Activated CD8-positive, alpha-beta T cell treated with anti-CD3 and anti-CD28 coated beads, Interleukin-2, amount 10 ng/mL, durations not matched to agents 7 days and 5 days (primary cell): ENCODE results near the gene TAS2R39. TPM values are rescaled to one million over a fixed set of nuclear protein-coding genes. Genes with fewer than 3 reads are reported as not detected.
"Not testable (repeated sequence)": the region's sequence is repeated elsewhere in the genome, so short reads cannot be mapped to it uniquely, and the experiment has no call there.

Experiments used
- ATAC-seq: fragments of 150-1000 bp; cut with Tn5 transposase; one replicate; pipeline ENCODE4 v1.10.0; 2021; ENCODE audit warnings: moderate library complexity
- CTCF ChIA-PET: fragments of 350-600 bp; sonication (Branson Sonifier 250); formaldehyde crosslinking; loops from one replicate; lab custom pipeline; 2021; ENCODE audit warnings: antibody characterized with exemption; lab: Charles Lee
- POLR2A ChIA-PET: fragments of 350-600 bp; sonication (Branson Sonifier 250); formaldehyde crosslinking; loops from one replicate; lab custom pipeline; 2021; ENCODE audit warnings: antibody characterized with exemption; lab: Charles Lee
- DNase-seq: peaks from one replicate; pipeline ENCODE4 v3.0.0-alpha.2; 2020
- H3K27ac Mint-ChIP-seq: one replicate; pipeline ENCODE4 v1.8.0; 2021; ENCODE audit warnings: mild to moderate bottlenecking, mixed read lengths
- H3K27me3 Mint-ChIP-seq: one replicate; pipeline ENCODE4 v1.8.0; 2021; ENCODE audit warnings: low read depth, mixed read lengths
- H3K36me3 Mint-ChIP-seq: one replicate; pipeline ENCODE4 v1.8.0; 2021; ENCODE audit warnings: low read depth, mixed read lengths
- H3K4me1 Mint-ChIP-seq: one replicate; pipeline ENCODE4 v1.8.0; 2021; ENCODE audit warnings: low read depth, mixed read lengths
- H3K4me3 Mint-ChIP-seq: one replicate; pipeline ENCODE4 v1.8.0; 2021; ENCODE audit warnings: mild to moderate bottlenecking, mixed read lengths
- H3K9me3 Mint-ChIP-seq: one replicate; pipeline ENCODE4 v1.8.0; 2022; ENCODE audit warnings: mixed read lengths; ENCODE audit not compliant: insufficient read depth
- total RNA-seq, 2 experiments: library from RNA; stranded (reverse); gene quantifications; one replicate each; pipeline ENCODE4 v1.2.3, GENCODE V29; 2021

TAS2R39 gene
- total RNA-seq, result not detected

- Mint-ChIP-seq H3K27ac (no peak within 1 kb of the TSS), H3K4me3 (no peak within 1 kb of the TSS), H3K9me3 (peaks cover 1% of the 10 kb centered on the region), H3K27me3 (peaks cover 6% of the 10 kb centered on the region), H3K4me1 (no peaks in the 10 kb centered on the region), H3K36me3 (no peaks in the 10 kb centered on the region)
- ChIA-PET POLR2A (no interaction called here), CTCF (no interaction called here)
- ATAC-seq, result no peak
- DNase-seq, result no peak
These were observed at the start of gene TAS2R39 for GRCh38 chr7:143183024-143183423. TSS of gene TAS2R39 (plus strand) at chr7:143183419. CDS start at chr7:143183419, 0 bp downstream.

GRCh38 chr7:143147070-143147469 is 36.1 kb upstream of the TAS2R39 start:
- ATAC-seq (no peak), DNase-seq (no peak)
- Mint-ChIP-seq H3K9me3 (peaks cover 5% of the 10 kb centered on the region), H3K27ac (no peak overlapping the region), H3K27me3 (no peaks in the 10 kb centered on the region), H3K36me3 (no peaks in the 10 kb centered on the region), H3K4me3 (no peak overlapping the region), H3K4me1 (no peaks in the 10 kb centered on the region)
- ChIA-PET CTCF (no interaction called here), POLR2A (no interaction called here)

GRCh38 chr7:143148050-143148449 is 35.2 kb upstream of the TAS2R39 start:
- ATAC-seq, result no peak
- no peak for DNase-seq
- H3K4me1 Mint-ChIP-seq, result no peaks in the 10 kb centered on the region
- no peaks in the 10 kb centered on the region for H3K36me3 Mint-ChIP-seq
- H3K27me3 Mint-ChIP-seq, result no peaks in the 10 kb centered on the region
- POLR2A ChIA-PET, result no interaction called here
- no peak overlapping the region for H3K4me3 Mint-ChIP-seq
- no peak overlapping the region for H3K27ac Mint-ChIP-seq
- H3K9me3 Mint-ChIP-seq, result peaks cover 5% of the 10 kb centered on the region
- CTCF ChIA-PET, result no interaction called here

- Mint-ChIP-seq H3K4me1 (no peaks in the 10 kb centered on the region), H3K27ac (no peak overlapping the region), H3K9me3 (peaks cover 5% of the 10 kb centered on the region), H3K27me3 (no peaks in the 10 kb centered on the region), H3K36me3 (no peaks in the 10 kb centered on the region), H3K4me3 (no peak overlapping the region)
- no peak for DNase-seq
- no peak for ATAC-seq
- POLR2A ChIA-PET, result no interaction called here
- CTCF ChIA-PET, result no interaction called here
These were observed 34.6 kb upstream of the TAS2R39 start for GRCh38 chr7:143148651-143149050.

GRCh38 chr7:143150696-143151095 is 32.5 kb upstream of the TAS2R39 start:
- POLR2A ChIA-PET, DNase-seq, ATAC-seq, H3K27me3 Mint-ChIP-seq, H3K36me3 Mint-ChIP-seq, H3K27ac Mint-ChIP-seq, H3K4me3 Mint-ChIP-seq, CTCF ChIA-PET, H3K9me3 Mint-ChIP-seq, H3K4me1 Mint-ChIP-seq: not testable (repeated sequence)

GRCh38 chr7:143158617-143159016 is 24.6 kb upstream of the TAS2R39 start:
- H3K27ac Mint-ChIP-seq, H3K36me3 Mint-ChIP-seq, CTCF ChIA-PET, H3K27me3 Mint-ChIP-seq, DNase-seq, H3K9me3 Mint-ChIP-seq, ATAC-seq, POLR2A ChIA-PET, H3K4me3 Mint-ChIP-seq, H3K4me1 Mint-ChIP-seq: not testable (repeated sequence)

- CTCF ChIA-PET, result no interaction called here
- no peak overlapping the region for H3K27ac Mint-ChIP-seq
- no peak overlapping the region for H3K4me3 Mint-ChIP-seq
- no peaks in the 10 kb centered on the region for H3K4me1 Mint-ChIP-seq
- POLR2A ChIA-PET, result no interaction called here
- DNase-seq, result no peak
- no peaks in the 10 kb centered on the region for H3K36me3 Mint-ChIP-seq
- H3K9me3 Mint-ChIP-seq, result no peaks in the 10 kb centered on the region
- no peak for ATAC-seq
- H3K27me3 Mint-ChIP-seq, result peaks cover 4% of the 10 kb centered on the region
These were observed 11.5 kb upstream of the TAS2R39 start for GRCh38 chr7:143171697-143172096.

GRCh38 chr7:143172354-143172753 is 10.9 kb upstream of the TAS2R39 start:
- H3K4me1 Mint-ChIP-seq, result no peaks in the 10 kb centered on the region
- no peaks in the 10 kb centered on the region for H3K9me3 Mint-ChIP-seq
- no peak overlapping the region for H3K4me3 Mint-ChIP-seq
- DNase-seq, result no peak
- no peaks in the 10 kb centered on the region for H3K36me3 Mint-ChIP-seq
- CTCF ChIA-PET, result interaction anchor here (0.7 kb wide), 1 partner anchor 70 kb away, joined by 3 read pairs; no protein-coding TSS in a partner anchor
- H3K27me3 Mint-ChIP-seq, result peaks cover 4% of the 10 kb centered on the region
- ATAC-seq, result no peak
- POLR2A ChIA-PET, result no interaction called here
- no peak overlapping the region for H3K27ac Mint-ChIP-seq

- no peaks in the 10 kb centered on the region for H3K27me3 Mint-ChIP-seq
- no peak overlapping the region for H3K4me3 Mint-ChIP-seq
- ChIA-PET CTCF (interaction anchor here (1.0 kb wide), 1 partner anchor 39 kb away, joined by 3 read pairs; no protein-coding TSS in a partner anchor), POLR2A (no interaction called here)
- peaks cover 5% of the 10 kb centered on the region for H3K9me3 Mint-ChIP-seq
- H3K36me3 Mint-ChIP-seq, result no peaks in the 10 kb centered on the region
- H3K4me1 Mint-ChIP-seq, result no peaks in the 10 kb centered on the region
- ATAC-seq (no peak), DNase-seq (no peak)
- no peak overlapping the region for H3K27ac Mint-ChIP-seq
These were observed 7.1 kb upstream of the TAS2R39 start for GRCh38 chr7:143176128-143176527.

- Mint-ChIP-seq H3K27me3 (no peaks in the 10 kb centered on the region), H3K4me3 (no peak overlapping the region), H3K36me3 (no peaks in the 10 kb centered on the region), H3K9me3 (peaks cover 5% of the 10 kb centered on the region), H3K27ac (no peak overlapping the region), H3K4me1 (no peaks in the 10 kb centered on the region)
- ATAC-seq, result no peak
- ChIA-PET POLR2A (no interaction called here), CTCF (no interaction called here)
- no peak for DNase-seq
These were observed 5.7 kb upstream of the TAS2R39 start for GRCh38 chr7:143177374-143178119.

GRCh38 chr7:143180771-143181170 is 2.4 kb upstream of the TAS2R39 start:
- H3K4me1 Mint-ChIP-seq, H3K4me3 Mint-ChIP-seq, H3K27ac Mint-ChIP-seq, DNase-seq, ATAC-seq, H3K36me3 Mint-ChIP-seq, CTCF ChIA-PET, H3K9me3 Mint-ChIP-seq, H3K27me3 Mint-ChIP-seq, POLR2A ChIA-PET: not testable (repeated sequence)

GRCh38 chr7:143181349-143181748 is 1.9 kb upstream of the TAS2R39 start:
- DNase-seq (no peak), ATAC-seq (no peak)
- ChIA-PET CTCF (interaction anchor here (1.1 kb wide), 1 partner anchor 34 kb away, joined by 3 read pairs; no protein-coding TSS in a partner anchor), POLR2A (no interaction called here)
- H3K4me1 Mint-ChIP-seq, result no peaks in the 10 kb centered on the region
- H3K9me3 Mint-ChIP-seq, result peaks cover 5% of the 10 kb centered on the region
- no peaks in the 10 kb centered on the region for H3K36me3 Mint-ChIP-seq
- H3K4me3 Mint-ChIP-seq, result no peak overlapping the region
- H3K27me3 Mint-ChIP-seq, result peaks cover 6% of the 10 kb centered on the region
- no peak overlapping the region for H3K27ac Mint-ChIP-seq
